ENCODE measurements around the gene ATP5F1D. TPM values are rescaled to one million over a fixed set of nuclear protein-coding genes. Genes with fewer than 3 reads are reported as not detected.

Gene ATP5F1D
- total RNA-seq (131 and 150 TPM in 2 replicates), polyA plus RNA-seq (145 and 166 TPM in 2 replicates), polyA minus RNA-seq (25.5 and 33.7 TPM in 2 replicates)
- 41.2 TPM for total RNA-seq (2013)

DNA sequence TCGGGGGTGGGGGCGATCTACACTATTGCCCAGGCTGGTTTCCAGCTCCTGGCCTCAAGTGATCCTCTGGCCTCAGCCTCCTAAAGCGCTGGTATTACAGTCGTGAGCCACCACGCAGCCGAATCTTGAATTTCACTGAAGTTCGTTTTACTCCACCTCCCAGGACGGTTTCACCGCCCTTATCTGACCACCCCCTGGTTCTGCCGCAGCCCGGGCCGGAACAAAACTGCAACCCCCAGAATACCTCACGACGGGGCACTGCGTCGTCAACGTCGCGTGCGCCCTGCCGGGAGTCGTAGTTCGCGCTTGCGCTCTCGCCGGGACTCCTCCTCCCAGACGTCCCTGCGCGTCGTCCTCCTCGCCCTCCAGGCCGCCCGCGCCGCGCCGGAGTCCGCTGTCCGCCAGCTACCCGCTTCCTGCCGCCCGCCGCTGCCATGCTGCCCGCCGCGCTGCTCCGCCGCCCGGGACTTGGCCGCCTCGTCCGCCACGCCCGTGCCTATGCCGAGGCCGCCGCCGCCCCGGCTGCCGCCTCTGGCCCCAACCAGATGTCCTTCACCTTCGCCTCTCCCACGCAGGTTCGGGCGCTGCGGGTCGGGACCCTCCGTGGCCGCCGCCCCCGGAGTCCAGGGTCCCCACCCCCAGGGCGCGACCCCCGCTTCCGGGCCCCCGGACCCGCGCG is at the start of gene ATP5F1D:
TSS of gene ATP5F1D (plus strand) at position 335 of the 679 bp plus-strand sequence. CDS start at position 435, 100 bp downstream.
- peak within 1 kb of the TSS; percentile 88 for H3K4me3 Mint-ChIP-seq

More for the DNA sequence above, at the start of gene ATP5F1D:
- Histone ChIP-seq H3K4me1 (ENCODE audit: control insufficient read depth in 2 of 2, insufficient read depth in 2 of 2, low read length in 2 of 2) (peaks cover 44 to 70% of the 10 kb centered on the region in 2 donors), H4K20me1 (ENCODE audit: control insufficient read depth, insufficient read depth, low read length, poor library complexity, severe bottlenecking) (peaks cover 17% of the 10 kb centered on the region), H3K9ac (ENCODE audit: low read length) (peak within 1 kb of the TSS; percentile 80), H3K36me3 (replicated peaks in 1 of 2; ENCODE audit: control extremely low read depth in 1 of 2, control insufficient read depth in 1 of 2, extremely low read depth in 1 of 2, insufficient read depth in 2 of 2, low read length in 1 of 2) (peaks cover 0 to 4% of the 10 kb centered on the region in 2 experiments), H3K9me3 (ENCODE audit: control extremely low read depth in 1 of 3, control insufficient read depth in 2 of 3, insufficient read depth in 1 of 3, low read length in 2 of 3) (no peaks in the 10 kb centered on the region), H3K4me2 (replicated peaks; ENCODE audit: low read depth, low read length, poor library complexity, severe bottlenecking) (peak within 1 kb of the TSS; percentile 99), H3K4me3 (ENCODE audit: control extremely low read depth in 1 of 5, extremely low read depth in 1 of 5, insufficient read depth in 1 of 5, low read depth in 2 of 5, low read length in 4 of 5) (peak within 1 kb of the TSS; percentile 28 to 92 (median 57)), H3K27me3 (replicated peaks in 1 of 4; ENCODE audit: control extremely low read depth in 1 of 4, control insufficient read depth in 3 of 4, insufficient read depth in 4 of 4, low read length in 3 of 4) (peaks cover 0 to 11% (median 4%) of the 10 kb centered on the region in 4 experiments), H3K27ac (ENCODE audit: low read length in 2 of 2) (peak within 1 kb of the TSS; percentile 24 to 65), H3K79me2 (ENCODE audit: control insufficient read depth, insufficient read depth, low read length) (peaks cover 23% of the 10 kb centered on the region), H2AFZ (ENCODE audit: insufficient read depth, low read depth, low read length, poor library complexity, severe bottlenecking) (peak within 1 kb of the TSS; percentile 76)
- TF ChIP-seq EZH2 (IDR thresholded peaks at IDR 0.05; ENCODE audit: borderline replicate concordance, insufficient read depth, low read depth, low read length, poor library complexity, severe bottlenecking), result no peak
- TF ChIP-seq, protein P1, sequence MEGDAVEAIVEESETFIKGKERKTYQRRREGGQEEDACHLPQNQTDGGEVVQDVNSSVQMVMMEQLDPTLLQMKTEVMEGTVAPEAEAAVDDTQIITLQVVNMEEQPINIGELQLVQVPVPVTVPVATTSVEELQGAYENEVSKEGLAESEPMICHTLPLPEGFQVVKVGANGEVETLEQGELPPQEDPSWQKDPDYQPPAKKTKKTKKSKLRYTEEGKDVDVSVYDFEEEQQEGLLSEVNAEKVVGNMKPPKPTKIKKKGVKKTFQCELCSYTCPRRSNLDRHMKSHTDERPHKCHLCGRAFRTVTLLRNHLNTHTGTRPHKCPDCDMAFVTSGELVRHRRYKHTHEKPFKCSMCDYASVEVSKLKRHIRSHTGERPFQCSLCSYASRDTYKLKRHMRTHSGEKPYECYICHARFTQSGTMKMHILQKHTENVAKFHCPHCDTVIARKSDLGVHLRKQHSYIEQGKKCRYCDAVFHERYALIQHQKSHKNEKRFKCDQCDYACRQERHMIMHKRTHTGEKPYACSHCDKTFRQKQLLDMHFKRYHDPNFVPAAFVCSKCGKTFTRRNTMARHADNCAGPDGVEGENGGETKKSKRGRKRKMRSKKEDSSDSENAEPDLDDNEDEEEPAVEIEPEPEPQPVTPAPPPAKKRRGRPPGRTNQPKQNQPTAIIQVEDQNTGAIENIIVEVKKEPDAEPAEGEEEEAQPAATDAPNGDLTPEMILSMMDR (IDR thresholded peaks at IDR 0.05), result no peak
- Mint-ChIP-seq H3K27ac (peak within 1 kb of the TSS; percentile 85), H3K4me1 (peaks cover 40% of the 10 kb centered on the region), H3K27me3 (peaks cover 8% of the 10 kb centered on the region), H3K9me3 (ENCODE audit: insufficient read depth) (no peaks in the 10 kb centered on the region)
- DNase-seq (peak; percentile 94), ATAC-seq (ENCODE audit: low read depth) (peak; percentile 70)
- ChIA-PET POLR2A (interaction anchor here (0.6 to 7.8 kb wide), 4 partner anchors 23 to 448 kb away, joined by 3 to 402 read pairs (median 6); partner anchors contain the start of genes ARHGAP45 and CIRBP), CTCF (interaction anchor here (0.6 to 8.0 kb wide), 10 partner anchors 18 to 257 kb away, joined by 3 to 658 read pairs (median 3); partner anchors contain the start of genes CIRBP, FAM174C and WDR18)
- WGBS (ENCODE audit: insufficient coverage), result under 1% methylated on average over 79 of the region's 79 CpGs
- intact Hi-C loops (cut with micrococcal nuclease), result loop anchor here (1.0 to 10.0 kb wide), 8 partner anchors 109 to 1943 kb away; partner anchors contain the start of genes CNN2, GPX4, NCLN and RNU6-2
